ENCODE data around the gene GDPD5.

Gene GDPD5

DNA sequence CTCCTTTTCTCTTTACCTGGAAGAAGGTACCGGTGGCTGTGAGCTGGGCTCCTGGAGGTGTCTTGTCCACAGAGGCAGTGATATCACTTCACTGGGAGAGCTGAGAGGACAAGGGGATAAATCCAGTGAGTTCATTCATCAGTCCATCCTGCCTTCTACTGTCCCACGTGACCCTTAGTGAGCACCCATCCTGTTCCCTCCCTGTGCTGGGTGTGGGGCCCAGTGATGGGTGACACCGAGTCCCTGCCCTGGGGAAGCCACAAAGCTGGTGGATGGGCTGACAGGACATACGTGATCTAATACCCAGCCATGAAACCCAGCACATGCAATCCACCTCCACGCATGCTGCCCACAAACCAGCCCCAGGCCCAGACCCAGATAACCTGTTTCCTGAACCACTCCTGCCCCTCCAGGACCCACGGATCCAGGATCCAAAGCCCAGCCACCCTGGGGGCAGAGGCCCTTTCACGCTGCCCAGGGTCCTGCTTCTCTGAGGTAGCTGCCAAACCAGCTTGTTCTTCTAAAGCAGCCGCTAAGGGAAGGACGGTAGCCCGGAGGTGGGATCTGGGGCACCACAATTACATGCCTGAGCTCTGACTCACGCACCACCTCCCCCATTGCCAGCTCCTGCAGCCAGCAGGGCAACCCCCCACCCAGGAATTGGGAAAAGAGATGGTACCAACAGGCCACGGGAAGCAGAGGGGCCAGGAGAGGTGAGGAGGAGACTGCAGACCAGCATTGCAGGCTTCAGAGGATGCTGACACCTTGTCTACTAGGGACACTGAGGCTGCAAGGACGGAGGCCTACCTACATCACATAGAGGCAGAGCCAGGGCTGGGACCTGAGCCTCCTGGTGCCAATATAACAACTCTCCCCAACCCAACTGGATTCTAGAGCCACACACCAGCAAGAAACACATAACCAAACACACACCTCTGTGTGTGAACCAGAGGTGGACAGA is 35.2 kb downstream of the GDPD5 start:
- no peak for DNase-seq

DNA sequence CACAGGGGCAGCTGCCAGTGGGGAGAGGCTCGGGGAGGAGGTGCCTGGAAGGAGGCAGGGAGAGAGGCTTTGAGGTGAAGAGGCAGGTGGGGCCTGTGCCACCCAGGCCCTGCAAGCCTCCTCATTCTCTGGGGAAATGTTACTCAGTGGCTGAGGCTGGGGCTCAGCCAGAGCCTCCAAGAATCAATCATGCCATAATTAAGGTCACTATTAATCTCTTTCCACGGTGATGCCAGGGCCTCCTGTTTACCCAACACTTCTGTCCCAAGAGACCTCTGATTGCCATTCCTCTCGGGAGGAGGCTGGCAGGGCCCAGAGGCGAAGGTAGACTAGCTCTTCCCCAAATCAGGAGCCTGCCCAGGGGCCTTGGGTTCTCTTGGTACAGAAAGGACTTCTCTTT is 38.4 kb downstream of the GDPD5 start:
- DNase-seq, result no peak

DNA sequence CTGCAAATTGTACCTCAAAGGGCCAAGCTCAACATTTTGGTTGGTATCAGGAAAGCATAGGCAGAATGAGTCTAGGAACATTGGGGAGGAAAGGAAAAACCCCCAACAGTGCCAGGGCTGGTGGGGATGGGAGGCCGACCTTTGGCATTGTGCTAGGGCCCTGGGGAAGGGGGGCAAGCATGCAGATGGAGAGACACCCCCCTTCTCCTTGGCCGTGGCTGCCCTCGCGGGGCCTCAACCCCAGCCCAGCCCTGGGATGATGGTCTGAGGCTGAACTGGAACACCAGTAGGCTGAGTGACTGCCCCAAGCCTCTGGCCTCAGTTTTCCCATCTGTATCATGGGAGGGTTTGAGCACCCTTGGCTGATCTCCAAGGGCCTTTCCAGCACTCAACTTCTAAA is 40.0 kb downstream of the GDPD5 start:
- no peak for DNase-seq

- DNase-seq, result no peak
Measured at GRCh38 chr11:75482931-75483469, 42.7 kb downstream of the GDPD5 start.

- DNase-seq, result no peak
Measured at GRCh38 chr11:75481922-75482606, 43.7 kb downstream of the GDPD5 start.

- no peak for DNase-seq
Measured at GRCh38 chr11:75481223-75481921, 44.4 kb downstream of the GDPD5 start.

DNA sequence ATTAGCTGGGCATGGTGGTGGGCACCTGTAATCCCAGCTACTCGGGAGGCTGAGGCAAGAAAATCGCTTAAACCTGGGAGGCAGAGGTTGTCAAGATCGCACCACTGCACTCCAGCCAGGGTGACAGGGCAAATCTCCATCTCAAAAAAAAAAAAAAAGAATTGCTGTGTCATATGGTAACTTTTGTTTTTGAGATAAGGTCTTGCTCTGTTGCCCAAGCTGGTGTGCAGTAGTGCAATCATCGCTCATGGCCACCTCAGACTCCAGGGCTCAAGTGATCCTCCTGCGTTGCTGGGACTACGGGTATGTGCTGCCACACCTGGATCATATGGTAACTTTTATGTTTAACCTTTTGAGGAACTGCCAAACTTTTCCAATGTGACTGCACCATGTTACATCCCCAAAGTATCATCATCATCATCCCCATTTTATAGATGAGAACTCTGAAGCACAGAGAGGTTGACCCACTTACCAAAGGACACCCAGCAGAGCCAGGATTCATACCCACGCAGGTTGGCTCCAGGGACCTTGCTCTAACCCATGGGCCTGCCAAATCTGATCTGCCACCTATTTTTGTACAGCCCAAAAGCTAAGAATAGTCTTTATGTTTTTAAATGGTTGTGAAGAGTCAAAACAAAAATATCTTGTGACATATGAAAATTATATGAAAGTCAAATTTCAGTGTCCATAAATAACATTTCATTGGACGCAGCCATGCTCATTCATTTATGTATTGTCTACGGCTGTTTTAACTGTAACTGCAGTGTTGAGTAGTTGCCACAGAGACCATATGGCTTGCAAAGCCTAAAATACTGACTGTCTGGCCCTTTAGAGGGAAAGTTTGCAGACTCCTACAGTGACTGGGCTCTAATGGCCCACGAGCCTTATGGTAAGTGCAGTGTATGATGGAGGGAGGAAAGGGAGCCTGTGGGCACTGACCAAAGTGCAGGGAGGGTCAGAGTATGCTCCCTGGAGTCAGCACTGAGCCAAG is 45.3 kb downstream of the GDPD5 start:
- DNase-seq, result no peak

- DNase-seq, result no peak
Measured at GRCh38 chr11:75479597-75480145, 46.1 kb downstream of the GDPD5 start.

- no peak for DNase-seq
Measured at GRCh38 chr11:75478783-75479596, 46.8 kb downstream of the GDPD5 start.

- no peak for DNase-seq
Measured at GRCh38 chr11:75477614-75477935, 48.2 kb downstream of the GDPD5 start.

GRCh38 chr11:75476739-75477613 is 48.8 kb downstream of the GDPD5 start:
- DNase-seq, result no peak

DNA sequence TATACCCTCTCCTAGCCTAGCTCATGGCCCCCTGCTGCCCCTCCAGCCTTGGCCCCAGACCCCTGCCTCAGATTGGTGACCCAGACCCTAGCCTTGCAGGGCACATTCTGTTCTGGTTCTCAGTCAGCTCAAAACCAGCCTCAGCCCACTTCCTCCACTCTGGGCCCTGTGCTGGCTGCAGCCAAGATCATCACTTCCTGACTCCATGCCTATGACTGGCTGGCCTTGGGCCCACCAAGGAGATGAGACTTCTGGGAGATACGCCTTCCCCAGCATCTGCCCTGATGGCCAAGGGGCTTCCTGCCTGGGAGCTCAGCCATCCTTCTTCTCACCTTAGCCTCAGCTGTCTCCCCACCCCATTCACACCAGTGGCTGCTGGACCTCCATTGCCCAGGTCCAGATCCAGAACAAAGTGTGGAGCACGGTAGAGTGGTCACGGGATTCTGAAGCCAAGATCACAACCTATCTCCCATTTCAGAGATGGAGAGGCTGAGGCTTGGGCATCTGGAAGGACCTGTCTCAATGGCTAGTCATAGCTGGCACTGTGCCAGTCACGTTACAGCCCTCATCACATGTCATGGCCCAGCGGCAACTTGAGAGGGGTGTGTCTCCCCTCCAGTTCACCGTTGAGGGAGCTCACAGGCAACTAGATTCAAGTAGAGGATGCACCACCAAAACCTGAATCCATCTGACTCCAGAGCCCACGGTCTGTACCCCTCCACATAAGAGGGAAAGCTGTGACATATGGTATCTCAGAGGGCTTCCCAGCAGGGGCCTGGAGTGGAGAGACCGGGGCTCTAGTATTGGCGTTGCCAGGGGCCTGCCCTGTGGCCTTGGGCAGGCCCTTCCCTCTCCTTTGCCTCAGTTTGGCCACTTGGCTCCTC is 49.7 kb downstream of the GDPD5 start:
- DNase-seq, result no peak

- DNase-seq, result no peak
Measured at GRCh38 chr11:75474878-75475766, 50.6 kb downstream of the GDPD5 start.

DNA sequence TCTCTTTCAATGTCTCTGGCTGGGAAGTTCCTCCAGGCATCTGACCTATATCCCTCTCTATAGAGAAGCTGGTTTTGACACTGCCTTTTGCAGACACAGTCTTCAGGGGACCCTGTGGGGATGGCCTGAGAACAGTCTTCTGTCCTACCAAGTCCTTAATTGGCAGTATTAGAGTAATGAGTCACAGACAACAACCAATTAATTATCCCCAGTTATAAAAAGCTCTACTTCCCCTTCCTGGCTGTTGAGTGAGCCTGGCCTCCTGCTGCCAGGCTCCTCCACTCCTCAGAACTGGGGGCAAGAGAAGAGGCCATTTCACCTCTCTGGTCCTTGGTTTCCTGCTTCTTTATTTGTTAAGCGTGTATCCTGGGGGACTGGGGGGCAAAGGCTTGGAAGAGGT is 51.5 kb downstream of the GDPD5 start:
- no peak for DNase-seq

DNA sequence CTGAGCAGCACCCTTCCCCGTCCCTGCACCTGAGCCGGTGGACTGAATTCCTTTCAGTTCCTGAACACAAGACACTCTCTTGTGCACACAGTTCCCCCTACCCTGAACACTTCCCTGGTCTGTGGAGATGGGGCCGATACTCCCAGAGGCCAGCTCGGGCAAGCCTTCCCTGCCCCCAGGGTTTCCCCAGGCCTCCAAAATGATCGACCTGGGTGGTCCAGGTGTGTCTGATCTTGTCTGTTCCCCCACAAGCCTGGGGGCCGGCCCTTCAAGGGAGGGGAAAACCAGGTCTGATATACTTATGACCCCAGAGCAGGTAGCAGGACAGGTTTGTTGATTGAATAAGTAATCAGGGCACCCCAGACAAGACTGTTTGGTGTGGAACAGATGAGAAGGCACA is 52.1 kb downstream of the GDPD5 start:
- no peak for DNase-seq

GRCh38 chr11:75472081-75472732 is 53.5 kb downstream of the GDPD5 start:
- DNase-seq, result no peak
